ENCODE results near the gene KIAA2012.

The KIAA2012 gene

GRCh38 chr2:202044777-202045176 is 28.3 kb upstream of the KIAA2012 start:
- no peak for DNase-seq

DNA sequence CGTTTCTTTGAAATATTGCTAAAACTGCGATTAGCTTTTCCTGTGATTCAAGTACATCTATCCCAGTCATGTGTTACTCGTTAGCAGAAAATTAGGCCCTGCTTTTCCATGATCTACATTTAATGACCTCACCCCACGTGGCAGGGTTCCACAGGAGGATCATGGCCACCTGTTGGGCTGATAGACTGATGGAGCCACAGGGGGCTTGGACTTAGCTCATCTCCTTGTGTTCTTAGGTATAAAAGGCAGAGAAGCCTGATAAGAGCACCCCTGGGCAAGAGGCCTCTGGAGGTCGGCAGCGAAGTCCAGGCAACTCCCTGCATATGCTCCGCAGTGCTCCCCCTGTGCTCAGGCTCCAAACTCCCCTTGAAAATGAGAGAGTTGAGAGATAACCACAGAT is 26.5 kb upstream of the KIAA2012 start:
- DNase-seq = no peak

DNA sequence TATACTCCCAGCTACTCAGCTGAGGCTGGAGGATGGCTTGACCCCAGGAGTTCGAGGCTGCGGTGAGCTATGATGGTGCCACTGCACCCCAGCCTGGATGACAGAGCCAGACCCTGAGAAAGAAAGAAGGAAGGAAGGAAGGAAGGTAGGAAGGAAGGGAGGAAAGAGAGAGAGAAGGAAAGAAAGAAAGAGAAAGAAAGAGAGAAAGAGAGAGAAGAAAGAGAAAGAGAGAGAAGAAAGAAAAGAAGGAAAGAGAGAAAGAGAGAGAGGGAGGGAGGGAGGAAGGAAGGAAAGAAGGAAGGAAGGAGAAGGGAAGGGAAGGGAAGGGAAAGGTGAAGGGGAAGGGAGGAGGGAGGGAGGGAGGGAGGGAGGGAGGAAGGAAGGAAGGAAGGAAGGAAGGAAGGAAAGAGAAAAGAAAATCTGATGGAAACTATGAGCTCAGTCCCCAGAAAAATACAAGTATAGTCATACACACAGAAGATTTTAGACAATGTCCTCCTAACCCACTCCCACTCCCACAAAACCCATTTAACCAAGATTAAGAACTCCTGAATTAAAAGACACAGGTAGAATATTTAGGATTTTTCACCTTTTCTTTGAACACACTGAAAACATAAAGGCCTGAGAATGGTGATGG is 23.8 kb upstream of the KIAA2012 start:
- DNase-seq = no peak

DNA sequence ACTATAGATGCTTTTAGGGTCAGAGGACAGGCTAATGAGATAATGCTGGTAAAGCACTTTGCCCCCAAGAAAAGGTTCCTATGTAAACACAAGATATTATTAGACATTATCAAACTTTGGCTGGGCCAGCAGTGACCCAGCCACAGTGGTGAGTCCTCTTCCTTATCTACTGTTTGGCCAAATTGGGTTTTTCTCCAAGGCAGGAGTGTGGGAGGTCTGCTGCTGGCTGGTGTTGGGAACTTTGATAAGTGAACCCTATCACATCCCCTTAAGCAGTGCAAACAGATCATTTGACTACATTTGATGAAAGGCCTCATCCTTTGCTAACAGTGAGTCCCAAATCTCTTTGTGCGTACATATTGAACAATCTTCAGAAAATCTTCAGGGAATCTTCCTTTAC is 23.2 kb upstream of the KIAA2012 start:
- no peak for DNase-seq

- DNase-seq = no peak
Observed at GRCh38 chr2:202050652-202051051, 22.4 kb upstream of the KIAA2012 start.

- DNase-seq = no peak
Observed at GRCh38 chr2:202051499-202052161, 21.4 kb upstream of the KIAA2012 start.

DNA sequence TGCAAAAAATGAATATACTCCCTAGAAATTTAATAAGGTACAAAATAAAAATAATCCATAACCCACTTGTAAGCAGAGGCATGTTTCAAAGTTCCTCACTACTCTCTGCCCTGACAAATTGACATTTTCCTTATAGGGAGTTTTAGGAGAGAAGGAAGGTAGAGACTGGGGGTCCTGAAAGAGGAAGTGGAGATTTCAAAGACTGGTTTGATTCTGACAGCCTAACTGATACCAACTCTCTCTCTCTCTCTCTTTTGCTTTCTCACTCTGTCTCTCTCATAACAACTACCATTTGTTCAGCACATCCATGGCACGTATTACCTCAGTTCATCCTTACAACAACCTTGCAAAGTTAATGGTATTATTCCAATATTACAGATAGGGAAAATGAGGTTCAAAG is 20.8 kb upstream of the KIAA2012 start:
- DNase-seq = no peak

DNA sequence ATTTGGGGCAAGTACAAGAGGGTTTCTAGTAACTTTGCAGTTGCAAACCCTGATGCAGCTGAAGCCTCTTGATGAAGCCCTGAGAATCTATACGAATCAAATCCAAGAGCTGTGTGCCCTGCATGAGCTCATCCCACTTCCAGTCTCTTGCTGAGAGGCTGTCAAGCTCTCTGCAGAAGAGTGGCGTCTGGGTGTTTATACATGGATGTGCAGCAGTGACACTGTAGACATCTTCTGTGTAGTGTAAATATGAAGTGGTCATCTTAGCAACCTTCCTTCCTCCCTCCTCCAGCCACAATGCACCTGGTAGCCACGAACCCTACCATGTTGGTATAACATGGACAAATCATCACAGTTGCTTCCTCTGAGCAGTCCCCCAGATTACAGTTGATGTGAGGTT is 18.4 kb upstream of the KIAA2012 start:
- no peak for DNase-seq

GRCh38 chr2:202056611-202057010 is 16.4 kb upstream of the KIAA2012 start:
- DNase-seq = no peak

DNA sequence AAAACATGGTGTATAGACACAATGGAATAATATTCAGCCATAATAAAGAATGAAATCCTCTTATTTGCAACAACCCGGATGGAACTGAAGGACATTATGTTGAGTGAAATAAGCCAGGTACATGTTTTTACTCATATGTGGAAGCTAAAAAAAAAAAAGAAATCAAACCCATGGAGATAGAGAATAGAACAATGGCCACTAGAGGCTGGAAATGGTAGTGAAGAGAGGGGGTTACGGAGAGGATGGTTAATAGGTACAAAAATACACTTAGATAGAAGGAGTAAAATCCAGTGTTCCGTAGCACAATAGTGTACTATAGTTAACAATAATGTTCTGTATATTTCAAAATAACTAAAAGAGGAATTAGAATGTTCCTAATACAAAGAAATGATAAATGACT is 12.8 kb upstream of the KIAA2012 start:
- no peak for DNase-seq

DNA sequence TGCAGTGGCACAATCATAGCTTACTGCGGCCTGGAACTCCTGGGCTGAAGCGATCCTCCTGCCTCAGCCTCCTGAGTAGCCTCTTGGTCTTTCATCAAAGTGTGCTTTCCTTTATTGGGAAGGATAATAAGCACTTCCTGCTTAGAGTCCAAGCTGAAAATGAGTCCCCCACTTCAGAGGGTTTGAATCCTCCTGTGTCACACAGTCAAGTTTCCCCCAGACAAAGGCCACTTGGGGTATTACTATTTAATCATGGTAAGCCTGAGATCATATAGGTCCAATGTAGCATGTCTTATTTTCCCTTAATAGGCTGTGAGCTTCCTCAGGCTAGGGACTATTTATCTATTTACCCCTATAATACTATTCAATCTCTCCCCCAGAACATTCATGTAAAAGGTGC is 11.4 kb upstream of the KIAA2012 start:
- DNase-seq = no peak

- no peak for DNase-seq
Observed at GRCh38 chr2:202064171-202064880, 8.7 kb upstream of the KIAA2012 start.

DNA sequence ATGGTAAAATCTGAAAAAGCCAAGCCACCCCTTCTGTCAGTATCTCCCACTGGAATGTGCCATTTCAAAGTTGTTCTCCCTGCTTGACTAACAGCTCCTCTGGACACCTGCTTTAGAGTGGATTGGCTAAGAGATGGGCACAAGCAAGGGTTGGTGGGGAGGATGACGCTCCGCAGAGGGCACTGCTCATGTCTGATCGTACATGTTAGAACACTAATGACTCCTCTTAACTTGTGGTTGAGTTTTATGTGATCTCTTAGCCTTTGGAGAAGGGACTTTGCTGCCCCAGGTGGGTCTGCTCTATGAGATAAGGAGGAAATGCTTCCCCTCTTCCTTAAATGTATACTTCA is 8.2 kb upstream of the KIAA2012 start:
- no peak for DNase-seq

DNA sequence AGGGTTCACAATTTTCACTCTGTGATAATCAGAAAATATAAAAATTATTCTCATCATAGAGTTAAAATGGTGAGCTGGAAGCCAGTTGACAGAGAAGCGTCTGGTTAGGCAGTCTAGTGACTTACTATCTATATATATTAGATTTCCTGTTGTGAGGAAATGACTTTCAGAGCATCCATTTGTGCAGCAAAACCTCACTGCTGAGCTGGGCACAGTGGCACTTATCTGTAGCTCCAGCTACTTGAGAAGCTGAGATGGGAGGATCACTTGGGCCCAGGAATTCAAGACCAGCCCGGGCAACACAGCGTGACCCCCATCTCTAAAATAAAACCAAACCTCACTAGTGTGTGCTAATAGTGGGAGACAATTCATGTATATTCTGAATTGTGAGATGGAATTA is 7.2 kb upstream of the KIAA2012 start:
- no peak for DNase-seq

GRCh38 chr2:202066875-202067274 is 6.2 kb upstream of the KIAA2012 start:
- no peak for DNase-seq

- no peak for DNase-seq
Observed at GRCh38 chr2:202067589-202067988, 5.5 kb upstream of the KIAA2012 start.

DNA sequence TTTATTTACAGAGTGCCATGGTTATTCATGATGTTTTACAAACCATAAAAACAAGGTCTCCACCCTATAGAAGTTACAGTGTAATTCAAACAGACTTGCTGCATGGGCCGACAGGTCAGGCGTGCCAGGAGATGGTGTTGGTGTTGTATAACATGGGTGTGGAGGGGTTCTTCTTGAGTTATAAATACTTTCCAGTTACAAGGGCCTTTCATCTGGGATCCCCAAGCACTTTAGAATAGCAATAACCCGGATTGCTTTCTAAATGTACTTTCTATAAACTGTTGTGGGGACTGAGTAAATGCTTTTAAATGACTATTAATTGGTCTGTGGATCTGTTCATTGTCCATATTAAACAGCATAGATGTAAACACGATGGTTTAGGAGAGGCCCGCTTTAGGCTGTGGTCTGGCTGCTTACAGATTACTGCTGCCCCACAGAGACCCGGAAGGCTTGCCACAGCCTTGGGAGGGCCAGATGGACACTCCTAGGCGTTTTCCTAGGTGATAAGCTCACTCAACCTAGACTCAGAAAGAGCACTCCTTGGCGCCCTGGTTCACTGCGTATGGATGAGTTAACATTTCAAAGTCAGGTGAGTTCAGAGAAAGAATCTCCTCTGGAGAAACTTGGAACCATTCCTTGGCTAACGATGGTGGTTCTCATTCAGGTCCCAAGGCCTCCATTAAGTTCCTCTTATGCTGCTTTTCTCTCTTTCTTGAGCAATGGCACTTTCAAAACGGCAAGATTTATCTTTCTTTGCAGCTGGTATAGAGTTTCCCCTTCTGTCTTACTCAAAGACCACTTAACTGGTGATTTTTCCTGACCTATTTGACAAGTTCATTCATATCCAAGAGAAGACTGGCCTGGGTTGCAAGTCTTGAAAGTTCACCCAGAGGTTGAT is 3.6 kb upstream of the KIAA2012 start:
- DNase-seq = no peak

DNA sequence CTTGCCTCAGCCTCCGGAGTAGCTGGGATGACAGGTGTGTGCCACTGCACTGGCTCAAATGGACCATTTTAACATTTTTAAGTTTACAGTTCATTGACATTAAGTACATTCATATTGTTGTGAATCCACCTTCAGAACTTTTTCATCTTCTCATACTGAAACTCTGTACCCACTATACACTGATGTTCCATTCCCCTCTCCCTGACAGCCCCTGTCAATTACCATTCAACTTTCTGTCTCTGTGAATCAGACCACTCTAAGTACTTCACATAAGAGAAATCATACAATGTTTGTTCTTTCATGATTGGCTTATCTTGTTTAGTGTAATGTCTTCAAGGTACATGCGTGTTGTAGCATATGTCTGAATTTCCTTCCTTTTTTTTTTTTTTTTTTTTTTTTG is 1.9 kb upstream of the KIAA2012 start:
- no peak for DNase-seq

- no peak for DNase-seq
Observed at GRCh38 chr2:202072226-202072625, 829 bp upstream of the KIAA2012 start.

- no peak for DNase-seq
Observed at GRCh38 chr2:202074324-202074723, 1.3 kb downstream of the KIAA2012 start.

- no peak for DNase-seq
Observed at GRCh38 chr2:202079310-202079709, 6.3 kb downstream of the KIAA2012 start.

GRCh38 chr2:202084265-202084664 is 11.2 kb downstream of the KIAA2012 start:
- no peak for DNase-seq

- DNase-seq = no peak
Observed at GRCh38 chr2:202088777-202089176, 15.7 kb downstream of the KIAA2012 start.
